KMS-11 (cell line): ENCODE measurements around the gene MBLAC2.

ENCODE experiments used
- H2AFZ ChIP-seq: fragments of 200-600 bp; sonication (generic); 2 replicates; pipeline ENCODE4 v1.6.1; 2016; ENCODE audit warnings: antibody characterized with exemption, mixed run types, low read depth
- H3K27ac ChIP-seq: fragments of 200-600 bp; sonication (generic); 2 replicates; pipeline ENCODE4 v1.6.1; 2016; ENCODE audit warnings: mild to moderate bottlenecking, mixed run types
- H3K27me3 ChIP-seq: fragments of 200-600 bp; sonication (generic); 2 replicates; pipeline ENCODE4 v1.6.1; 2017; ENCODE audit warnings: mild to moderate bottlenecking, low read depth, mixed run types, moderate library complexity; ENCODE audit not compliant: insufficient read depth
- H3K36me3 ChIP-seq: fragments of 200-600 bp; sonication (generic); 2 replicates; pipeline ENCODE4 v1.6.1; 2017; ENCODE audit warnings: mild to moderate bottlenecking, mixed run types; ENCODE audit not compliant: insufficient read depth
- H3K4me1 ChIP-seq: fragments of 200-600 bp; sonication (generic); 2 replicates; pipeline ENCODE4 v1.6.1; 2016; ENCODE audit warnings: mild to moderate bottlenecking, low read depth, mixed run types; ENCODE audit not compliant: poor library complexity, severe bottlenecking
- H3K4me2 ChIP-seq: fragments of 200-600 bp; sonication (generic); 2 replicates; pipeline ENCODE4 v1.7.0; 2016; ENCODE audit warnings: mild to moderate bottlenecking, mixed run types
- H3K4me3 ChIP-seq: fragments of 200-600 bp; sonication (generic); IDR thresholded peaks from 2 replicates; pipeline ENCODE4 v1.6.1; 2017; ENCODE audit warnings: low read depth, low read length, mixed read lengths; ENCODE audit not compliant: insufficient read depth
- H3K79me2 ChIP-seq: fragments of 200-600 bp; sonication (generic); 2 replicates; pipeline ENCODE4 v1.6.1; 2016; ENCODE audit warnings: low read depth, mixed run types; ENCODE audit not compliant: insufficient read depth
- H3K9ac ChIP-seq: fragments of 200-600 bp; sonication (generic); 2 replicates; pipeline ENCODE4 v1.6.1; 2016; ENCODE audit warnings: mild to moderate bottlenecking, mixed run types
- H4K20me1 ChIP-seq: fragments of 200-600 bp; sonication (generic); 2 replicates; pipeline ENCODE4 v1.6.1; 2016; ENCODE audit warnings: mild to moderate bottlenecking, mixed run types; ENCODE audit not compliant: insufficient read depth
- CTCF ChIP-seq: fragments of 200-600 bp; sonication (generic); conservative IDR thresholded peaks from 2 replicates; pipeline ENCODE4 v1.6.1; 2017; ENCODE audit warnings: low read depth, mild to moderate bottlenecking, antibody characterized with exemption, low read length, moderate library complexity, mixed read lengths

Gene MBLAC2

GRCh38 chr5:90477073-90477472 is 2.5 kb upstream of the MBLAC2 start:
- no peak overlapping the region for H3K9ac ChIP-seq
- H3K36me3 ChIP-seq: no peaks in the 10 kb centered on the region; the same call in 1 of the 2 replicates
- no peak for TF ChIP-seq CTCF
- H2AFZ ChIP-seq: no peak overlapping the region
- no peak overlapping the region for H3K4me3 ChIP-seq
- H3K4me1 ChIP-seq: peaks cover 56% of the 10 kb centered on the region
- H4K20me1 ChIP-seq: no peaks in the 10 kb centered on the region
- no peak overlapping the region for H3K27ac ChIP-seq
- peaks cover 47% of the 10 kb centered on the region for H3K79me2 ChIP-seq
- H3K4me2 ChIP-seq: no peak overlapping the region
- no peaks in the 10 kb centered on the region for H3K27me3 ChIP-seq

GRCh38 chr5:90476391-90476790 is 1.8 kb upstream of the MBLAC2 start:
- no peak overlapping the region for H3K9ac ChIP-seq
- no peak overlapping the region for H2AFZ ChIP-seq
- no peak overlapping the region for H3K27ac ChIP-seq
- H4K20me1 ChIP-seq: no peaks in the 10 kb centered on the region
- peak overlapping the region; percentile 95; the same call in 1 of the 2 replicates for H3K4me2 ChIP-seq
- no peak for TF ChIP-seq CTCF
- H3K4me1 ChIP-seq: peaks cover 60% of the 10 kb centered on the region
- no peaks in the 10 kb centered on the region; the same call in 1 of the 2 replicates for H3K36me3 ChIP-seq
- peaks cover 54% of the 10 kb centered on the region for H3K79me2 ChIP-seq
- H3K27me3 ChIP-seq: no peaks in the 10 kb centered on the region
- no peak overlapping the region for H3K4me3 ChIP-seq

GRCh38 chr5:90475436-90475980 is 937 bp upstream of the MBLAC2 start:
- H2AFZ ChIP-seq: peak overlapping the region; percentile 97; the same call in 1 of the 2 replicates
- no peak overlapping the region for H3K27ac ChIP-seq
- H3K79me2 ChIP-seq: peaks cover 56% of the 10 kb centered on the region
- H3K4me3 ChIP-seq: no peak overlapping the region
- H3K4me1 ChIP-seq: peaks cover 51% of the 10 kb centered on the region
- H3K27me3 ChIP-seq: no peaks in the 10 kb centered on the region
- peak overlapping the region; percentile 96; the same call in 1 of the 2 replicates for H3K9ac ChIP-seq
- no peaks in the 10 kb centered on the region for H4K20me1 ChIP-seq
- no peak for TF ChIP-seq CTCF
- no peaks in the 10 kb centered on the region for H3K36me3 ChIP-seq
- H3K4me2 ChIP-seq: peak overlapping the region; percentile 95

- peak overlapping the region; percentile 96 for H3K27ac ChIP-seq
- H3K79me2 ChIP-seq: peaks cover 53% of the 10 kb centered on the region
- peak overlapping the region; percentile 96 for H3K9ac ChIP-seq
- H3K36me3 ChIP-seq: no peaks in the 10 kb centered on the region
- no peaks in the 10 kb centered on the region for H4K20me1 ChIP-seq
- H3K4me2 ChIP-seq: peak overlapping the region; percentile 76
- peaks cover 39% of the 10 kb centered on the region for H3K4me1 ChIP-seq
- H3K4me3 ChIP-seq: peak overlapping the region; percentile 66
- TF ChIP-seq CTCF: no peak
- peak overlapping the region; percentile 97 for H2AFZ ChIP-seq
- no peaks in the 10 kb centered on the region for H3K27me3 ChIP-seq
These were observed 956 bp downstream of the MBLAC2 start for GRCh38 chr5:90473396-90474234.
